CD4-positive, alpha-beta T cell (primary cell): ENCODE results near the gene TMOD3. TPM values are rescaled to one million over a fixed set of nuclear protein-coding genes. Genes with fewer than 3 reads are reported as not detected.
A peak's percentile ranks its signal among the peaks of the same experiment; 100 is the strongest.

Experiments
- ATAC-seq: fragments of 200-7000 bp; cut with Tn5 transposase; one replicate; pipeline ENCODE4 v1.10.0; 2022; ENCODE audit warnings: mild to moderate bottlenecking; ENCODE audit not compliant: poor library complexity
- CTCF ChIA-PET: fragments of 350-600 bp; sonication (Branson Sonifier 250); formaldehyde crosslinking; loops from one replicate; lab custom pipeline; 2021; ENCODE audit warnings: antibody characterized with exemption, inconsistent platforms; lab: Charles Lee
- POLR2A ChIA-PET: fragments of 350-600 bp; sonication (Branson Sonifier 250); formaldehyde crosslinking; loops from one replicate; lab custom pipeline; 2021; ENCODE audit warnings: antibody characterized with exemption, inconsistent platforms; lab: Charles Lee
- DNase-seq, 14 experiments: peaks; one replicate each; pipeline ENCODE4 v3.0.0-alpha.2; 2013 to 2020; ENCODE audit warnings: mixed read lengths in 2 of 14
- H3K27ac ChIP-seq, 2 donors: one replicate each; pipeline versions ENCODE4 v1.5.1 to v1.7.0; 2013; ENCODE audit warnings: low read length in 2 of 2, low read depth in 1 of 2, mild to moderate bottlenecking in 1 of 2
- H3K27me3 ChIP-seq, 2 experiments: 1 replicate in 1 of 2; 2 replicates in 1 of 2; pipeline versions ENCODE4 v1.6.1 to v1.7.0; 2013; ENCODE audit warnings: low read length in 2 of 2, control low read depth in 1 of 2, mild to moderate bottlenecking in 1 of 2, moderate library complexity in 1 of 2; ENCODE audit not compliant: insufficient read depth in 2 of 2, control insufficient read depth in 1 of 2
- H3K36me3 ChIP-seq: one replicate; pipeline ENCODE4 v1.6.1; 2013; ENCODE audit warnings: low read length, control low read depth; ENCODE audit not compliant: insufficient read depth
- H3K4me1 ChIP-seq: one replicate; pipeline ENCODE4 v1.6.1; 2013; ENCODE audit warnings: low read length, control low read depth; ENCODE audit not compliant: insufficient read depth
- H3K4me3 ChIP-seq: one replicate; pipeline ENCODE4 v1.5.1; 2013; ENCODE audit warnings: mild to moderate bottlenecking, low read length, moderate library complexity
- H3K9me3 ChIP-seq, 2 experiments: 1 replicate in 1 of 2; 2 replicates in 1 of 2; pipeline versions ENCODE4 v1.6.1 to v1.7.0; 2013; ENCODE audit warnings: low read length in 2 of 2, mild to moderate bottlenecking in 2 of 2, control low read depth in 1 of 2, moderate library complexity in 1 of 2; ENCODE audit not compliant: control insufficient read depth in 1 of 2, insufficient read depth in 1 of 2
- H3K27ac Mint-ChIP-seq: one replicate; pipeline ENCODE4 v1.8.0; 2020; ENCODE audit warnings: mixed read lengths
- H3K27me3 Mint-ChIP-seq: one replicate; pipeline ENCODE4 v1.8.0; 2021; ENCODE audit warnings: mixed read lengths
- H3K36me3 Mint-ChIP-seq: one replicate; pipeline ENCODE4 v1.8.0; 2021; ENCODE audit warnings: low read depth, mixed read lengths
- H3K4me1 Mint-ChIP-seq: one replicate; pipeline ENCODE4 v1.8.0; 2021; ENCODE audit warnings: low read depth, mixed read lengths
- H3K4me3 Mint-ChIP-seq: one replicate; pipeline ENCODE4 v1.8.0; 2020; ENCODE audit warnings: mild to moderate bottlenecking, mixed read lengths
- H3K9me3 Mint-ChIP-seq: one replicate; pipeline ENCODE4 v1.8.0; 2020; ENCODE audit warnings: mixed read lengths
- intact Hi-C, 2 experiments: fragments of 100-400 bp; cut with DNase I in 1 of 2; cut with micrococcal nuclease in 1 of 2; formaldehyde crosslinking; loops; one replicate each; pipeline versions ENCODE4 v1.15.1 to v1.9.0; 2023 to 2025; cut with DNase I, micrococcal nuclease
- total RNA-seq, 174 experiments: library from RNA in 2 of 174; stranded (reverse) in 2 of 174; gene quantifications; one replicate each; pipeline ENCODE4 v1.2.3 and lab custom pipeline; 2021 to 2026
- TF ChIP-seq, protein P1 (sequence below): fragments of 200-600 bp; IDR thresholded peaks from one replicate; pipeline ENCODE4 v1.8.0; 2022; ENCODE audit warnings: antibody characterized with exemption, mild to moderate bottlenecking

The TMOD3 gene
- total RNA-seq, 2 experiments from 2014 or later: 37.6 to 39.0 TPM

- intact Hi-C loops: loop anchor here (5.0 kb wide), 2 partner anchors 319 to 339 kb away; no protein-coding TSS in a partner anchor
- peak; percentile 39 for ATAC-seq
- TF ChIP-seq, protein P1, sequence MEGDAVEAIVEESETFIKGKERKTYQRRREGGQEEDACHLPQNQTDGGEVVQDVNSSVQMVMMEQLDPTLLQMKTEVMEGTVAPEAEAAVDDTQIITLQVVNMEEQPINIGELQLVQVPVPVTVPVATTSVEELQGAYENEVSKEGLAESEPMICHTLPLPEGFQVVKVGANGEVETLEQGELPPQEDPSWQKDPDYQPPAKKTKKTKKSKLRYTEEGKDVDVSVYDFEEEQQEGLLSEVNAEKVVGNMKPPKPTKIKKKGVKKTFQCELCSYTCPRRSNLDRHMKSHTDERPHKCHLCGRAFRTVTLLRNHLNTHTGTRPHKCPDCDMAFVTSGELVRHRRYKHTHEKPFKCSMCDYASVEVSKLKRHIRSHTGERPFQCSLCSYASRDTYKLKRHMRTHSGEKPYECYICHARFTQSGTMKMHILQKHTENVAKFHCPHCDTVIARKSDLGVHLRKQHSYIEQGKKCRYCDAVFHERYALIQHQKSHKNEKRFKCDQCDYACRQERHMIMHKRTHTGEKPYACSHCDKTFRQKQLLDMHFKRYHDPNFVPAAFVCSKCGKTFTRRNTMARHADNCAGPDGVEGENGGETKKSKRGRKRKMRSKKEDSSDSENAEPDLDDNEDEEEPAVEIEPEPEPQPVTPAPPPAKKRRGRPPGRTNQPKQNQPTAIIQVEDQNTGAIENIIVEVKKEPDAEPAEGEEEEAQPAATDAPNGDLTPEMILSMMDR: peak; percentile 94
- H3K36me3 ChIP-seq: peaks cover 24% of the 10 kb centered on the region
- Mint-ChIP-seq H3K27ac (no peak overlapping the region), H3K4me1 (peaks cover 5% of the 10 kb centered on the region), H3K36me3 (peaks cover 79% of the 10 kb centered on the region), H3K4me3 (no peak overlapping the region), H3K9me3 (no peaks in the 10 kb centered on the region), H3K27me3 (no peaks in the 10 kb centered on the region)
- ChIA-PET CTCF (interaction anchor here (0.8 to 1.6 kb wide), 9 partner anchors 9 to 112 kb away, joined by 3 to 5 read pairs (median 3); no protein-coding TSS in a partner anchor), POLR2A (interaction anchor here (0.7 kb wide), 1 partner anchor 191 kb away, joined by 3 read pairs; no protein-coding TSS in a partner anchor)
- no peak overlapping the region for H3K27ac ChIP-seq
- peak in 3 of 14 experiments; percentile 27 to 38 (median 33) for DNase-seq
- peaks cover 3% of the 10 kb centered on the region for H3K4me1 ChIP-seq
- H3K27me3 ChIP-seq: no peaks in the 10 kb centered on the region
- no peak overlapping the region for H3K4me3 ChIP-seq
- peaks cover 0 to 11% of the 10 kb centered on the region in 2 experiments for H3K9me3 ChIP-seq
Measured at GRCh38 chr15:51888593-51889195, 59.2 kb downstream of the TMOD3 start.

DNA sequence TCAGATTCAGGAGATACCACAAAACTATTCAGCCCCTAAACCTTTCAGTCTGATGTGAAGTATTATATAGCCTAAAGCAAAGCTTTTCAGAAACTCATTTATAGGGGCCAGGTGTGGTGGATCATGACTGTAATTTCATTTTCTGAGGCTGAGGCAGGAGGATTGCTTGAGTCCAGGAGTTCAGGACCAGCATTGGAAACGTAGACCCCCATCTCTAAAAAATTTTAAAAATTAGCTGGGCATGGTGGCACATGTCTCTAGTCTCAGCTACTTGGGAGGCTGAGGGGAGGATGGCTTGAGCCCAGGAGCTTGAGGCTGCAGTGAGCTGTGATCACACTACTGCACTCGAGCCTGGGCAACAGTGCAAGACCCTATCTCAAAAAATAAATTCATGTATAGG lies 60.0 kb downstream of the TMOD3 start:
- ATAC-seq (no peak), DNase-seq (no peak)
- intact Hi-C loops: loop anchor here (5.0 kb wide), 2 partner anchors 318 to 338 kb away; no protein-coding TSS in a partner anchor
- Histone ChIP-seq H3K27ac (no peak overlapping the region), H3K36me3 (peaks cover 26% of the 10 kb centered on the region), H3K4me1 (peaks cover 3% of the 10 kb centered on the region), H3K9me3 (peaks cover 0 to 11% of the 10 kb centered on the region in 2 experiments), H3K27me3 (no peaks in the 10 kb centered on the region), H3K4me3 (no peak overlapping the region)
- H3K9me3 Mint-ChIP-seq: no peaks in the 10 kb centered on the region
- ChIA-PET CTCF (interaction anchor here (0.6 to 1.6 kb wide), 4 partner anchors 15 to 64 kb away, joined by 3 read pairs; no protein-coding TSS in a partner anchor), POLR2A (no interaction called here)
- TF ChIP-seq, protein P1: no peak
- H3K27me3 Mint-ChIP-seq: no peaks in the 10 kb centered on the region
- H3K4me1 Mint-ChIP-seq: peaks cover 5% of the 10 kb centered on the region
- H3K27ac Mint-ChIP-seq: no peak overlapping the region
- H3K36me3 Mint-ChIP-seq: peaks cover 79% of the 10 kb centered on the region
- H3K4me3 Mint-ChIP-seq: no peak overlapping the region

DNA sequence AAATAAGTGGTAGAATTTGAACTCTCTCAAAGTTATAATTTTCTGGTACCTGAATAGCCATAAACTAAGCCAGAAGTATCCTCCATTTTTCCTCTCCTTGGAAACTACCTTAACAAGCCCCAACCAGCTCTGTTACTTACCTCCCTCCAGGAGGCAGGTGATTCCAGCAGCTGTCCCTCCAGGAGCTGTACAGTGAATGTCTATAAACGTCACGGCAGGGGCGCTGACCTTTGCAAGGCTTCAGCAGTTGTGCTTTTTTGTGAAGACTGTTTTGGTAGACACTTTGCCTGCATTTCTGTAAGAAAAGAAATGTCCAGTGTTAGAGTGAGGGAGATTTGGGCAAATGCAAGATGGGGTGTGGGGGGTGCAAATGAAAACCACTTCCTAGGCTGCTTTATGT lies 75.0 kb downstream of the TMOD3 start:
- no peaks in the 10 kb centered on the region for H3K4me1 ChIP-seq
- H3K9me3 ChIP-seq: no peaks in the 10 kb centered on the region
- peaks cover 72% of the 10 kb centered on the region for H3K36me3 ChIP-seq
- ChIA-PET POLR2A (no interaction called here), CTCF (interaction anchor here (1.5 kb wide), 1 partner anchor 16 kb away, joined by 4 read pairs; no protein-coding TSS in a partner anchor)
- H3K4me3 Mint-ChIP-seq: no peak overlapping the region
- H3K27me3 ChIP-seq: no peaks in the 10 kb centered on the region
- H3K4me3 ChIP-seq: no peak overlapping the region
- no peaks in the 10 kb centered on the region for H3K9me3 Mint-ChIP-seq
- no peak overlapping the region for H3K27ac ChIP-seq
- no peaks in the 10 kb centered on the region for H3K4me1 Mint-ChIP-seq
- intact Hi-C loops: no loop called here
- peaks cover 95% of the 10 kb centered on the region for H3K36me3 Mint-ChIP-seq
- TF ChIP-seq, protein P1: no peak
- DNase-seq (no peak), ATAC-seq (no peak)
- H3K27me3 Mint-ChIP-seq: no peaks in the 10 kb centered on the region
- no peak overlapping the region for H3K27ac Mint-ChIP-seq
